AG04449 (cell line): Measurements from ENCODE around the gene OASL.

ENCODE experiments used
- CTCF ChIA-PET: fragments of 350-600 bp; formaldehyde crosslinking; extraction: SDS; loops from one replicate; lab custom pipeline; 2021; ENCODE audit warnings: antibody characterized with exemption; lab: Yijun Ruan, JAX
- POLR2A ChIA-PET: fragments of 400-600, 350-600 bp; formaldehyde crosslinking; extraction: SDS; loops from one replicate; lab custom pipeline; 2020; ENCODE audit warnings: antibody characterized with exemption, inconsistent platforms; lab: Yijun Ruan, JAX
- DNase-seq: peaks from one replicate; pipeline ENCODE4 v3.0.0-alpha.2; 2010; ENCODE audit warnings: low read depth, low spot score
- H3K4me3 ChIP-seq: 2 replicates; pipeline ENCODE4 v1.5.1; 2011; ENCODE audit warnings: low read depth, mild to moderate bottlenecking, control low read depth, low read length
- CTCF ChIP-seq: IDR thresholded peaks from one replicate; pipeline ENCODE4 v1.5.1; 2011; ENCODE audit warnings: mild to moderate bottlenecking, moderate library complexity, low read length, control low read depth, inconsistent platforms; ENCODE audit not compliant: insufficient read depth; ENCODE audit errors: missing control alignments

The OASL gene

GRCh38 chr12:121001841-121002483 lies 37.1 kb downstream of the OASL start:
- ChIA-PET CTCF (interaction anchor here (1.4 to 2.4 kb wide), 2 partner anchors 30 to 58 kb away, joined by 4 to 8 read pairs; no protein-coding TSS in a partner anchor), POLR2A (no interaction called here)
- DNase-seq: no peak
- no peak overlapping the region for H3K4me3 ChIP-seq
- no peak for TF ChIP-seq CTCF

- no peak for TF ChIP-seq CTCF
- ChIA-PET CTCF (interaction anchor here (1.4 to 2.4 kb wide), 2 partner anchors 29 to 59 kb away, joined by 4 to 8 read pairs; no protein-coding TSS in a partner anchor), POLR2A (no interaction called here)
- DNase-seq: no peak
- no peak overlapping the region for H3K4me3 ChIP-seq
Measured at GRCh38 chr12:121001060-121001459, 38.0 kb downstream of the OASL start.

- no peak overlapping the region for H3K4me3 ChIP-seq
- TF ChIP-seq CTCF: no peak
- ChIA-PET POLR2A (no interaction called here), CTCF (no interaction called here)
- DNase-seq: no peak
Measured at GRCh38 chr12:121000530-121000929, 38.5 kb downstream of the OASL start.

- no peak for TF ChIP-seq CTCF
- POLR2A ChIA-PET: no interaction called here
- CTCF ChIA-PET: interaction anchor here (1.3 kb wide), 1 partner anchor 10 kb away, joined by 4 read pairs; no protein-coding TSS in a partner anchor
- no peak for DNase-seq
- no peak overlapping the region for H3K4me3 ChIP-seq
Measured at GRCh38 chr12:120999191-121000120, 39.6 kb downstream of the OASL start.

- no peak for TF ChIP-seq CTCF
- ChIA-PET CTCF (interaction anchor here (0.5 to 2.0 kb wide), 3 partner anchors 11 to 55 kb away, joined by 3 to 6 read pairs (median 4); no protein-coding TSS in a partner anchor), POLR2A (no interaction called here)
- no peak for DNase-seq
- H3K4me3 ChIP-seq: no peak overlapping the region
Measured at GRCh38 chr12:120998435-120998834, 40.6 kb downstream of the OASL start.

- ChIA-PET CTCF (interaction anchor here (2.0 kb wide), 1 partner anchor 26 kb away, joined by 6 read pairs; no protein-coding TSS in a partner anchor), POLR2A (no interaction called here)
- H3K4me3 ChIP-seq: no peak overlapping the region
- no peak for DNase-seq
- no peak for TF ChIP-seq CTCF
Measured at GRCh38 chr12:120997448-120997847, 41.6 kb downstream of the OASL start.
